ELR (cell line): ENCODE measurements around the gene MRTFB.
"Not testable (repeated sequence)": the region's sequence is repeated elsewhere in the genome, so short reads cannot be mapped to it uniquely, and the experiment has no call there.

ENCODE experiments used
- DNase-seq: peaks from one replicate; pipeline ENCODE4 v3.0.0-alpha.2; 2015; ENCODE audit warnings: low read depth

MRTFB gene

DNA sequence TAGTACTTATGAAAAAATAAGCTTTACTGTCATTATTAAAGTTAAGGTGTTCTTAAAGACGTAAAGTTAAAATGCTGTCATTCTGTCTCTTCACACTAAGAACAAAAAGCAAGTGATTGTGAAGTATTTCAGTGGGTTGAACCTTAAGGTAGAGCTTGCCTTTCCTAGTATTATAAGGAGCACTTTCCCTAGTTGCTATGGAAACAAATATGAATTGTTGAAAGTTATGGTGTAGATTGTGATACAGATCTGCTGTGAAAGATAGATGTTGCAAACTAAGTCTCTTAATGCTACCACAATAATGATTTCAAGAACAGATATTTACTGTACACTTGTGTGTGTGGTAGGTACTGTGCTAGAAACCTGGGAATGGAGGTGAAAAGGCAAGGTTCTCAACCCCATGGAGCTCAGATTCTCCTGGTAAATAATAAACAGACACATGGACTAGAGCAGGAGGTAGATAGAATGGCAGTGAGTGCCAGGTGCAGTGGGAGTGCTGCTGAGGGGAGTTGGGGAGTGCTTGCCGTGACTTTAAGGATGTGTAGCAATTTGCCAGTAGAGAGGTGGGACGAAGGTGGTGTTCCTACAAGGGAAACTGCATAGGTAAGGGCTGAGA is 34.7 kb downstream of the MRTFB start:
- no peak for DNase-seq

- no peak for DNase-seq
Measured at GRCh38 chr16:14106457-14106856, 35.3 kb downstream of the MRTFB start.

GRCh38 chr16:14106961-14107360 is 35.8 kb downstream of the MRTFB start:
- no peak for DNase-seq

DNA sequence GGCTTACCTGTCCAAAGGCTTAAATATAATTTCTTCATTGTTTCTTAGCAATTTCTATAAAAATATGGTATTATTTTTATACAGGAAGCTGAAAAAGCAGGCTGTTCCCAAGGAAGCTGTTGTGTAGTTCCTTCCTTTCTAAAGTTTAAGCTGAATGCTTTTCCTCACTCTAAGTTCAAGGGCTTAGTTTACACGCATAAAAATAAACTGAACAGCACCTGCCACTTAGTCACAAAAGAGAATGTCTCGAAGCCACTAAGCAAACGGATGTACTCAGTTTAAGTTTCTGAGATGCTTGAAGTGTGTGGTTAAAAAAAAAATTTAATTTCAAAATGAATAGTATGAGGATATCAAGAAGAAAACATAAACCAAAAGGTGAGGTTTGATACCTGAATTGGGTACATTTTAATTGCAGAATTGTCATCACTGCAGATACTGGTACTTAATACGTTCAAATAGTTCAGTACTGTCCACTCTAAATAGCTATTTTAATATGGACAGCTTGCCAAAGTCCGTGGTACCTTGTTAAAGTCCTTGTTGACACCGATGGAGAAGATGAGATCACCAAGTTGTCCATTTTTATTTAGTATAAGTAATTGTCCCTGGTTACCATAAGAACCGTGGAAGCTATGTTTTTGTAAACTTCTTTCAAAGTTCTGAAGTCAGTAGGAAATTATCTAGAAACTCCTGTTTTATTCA is 38.1 kb downstream of the MRTFB start:
- DNase-seq, result no peak

DNA sequence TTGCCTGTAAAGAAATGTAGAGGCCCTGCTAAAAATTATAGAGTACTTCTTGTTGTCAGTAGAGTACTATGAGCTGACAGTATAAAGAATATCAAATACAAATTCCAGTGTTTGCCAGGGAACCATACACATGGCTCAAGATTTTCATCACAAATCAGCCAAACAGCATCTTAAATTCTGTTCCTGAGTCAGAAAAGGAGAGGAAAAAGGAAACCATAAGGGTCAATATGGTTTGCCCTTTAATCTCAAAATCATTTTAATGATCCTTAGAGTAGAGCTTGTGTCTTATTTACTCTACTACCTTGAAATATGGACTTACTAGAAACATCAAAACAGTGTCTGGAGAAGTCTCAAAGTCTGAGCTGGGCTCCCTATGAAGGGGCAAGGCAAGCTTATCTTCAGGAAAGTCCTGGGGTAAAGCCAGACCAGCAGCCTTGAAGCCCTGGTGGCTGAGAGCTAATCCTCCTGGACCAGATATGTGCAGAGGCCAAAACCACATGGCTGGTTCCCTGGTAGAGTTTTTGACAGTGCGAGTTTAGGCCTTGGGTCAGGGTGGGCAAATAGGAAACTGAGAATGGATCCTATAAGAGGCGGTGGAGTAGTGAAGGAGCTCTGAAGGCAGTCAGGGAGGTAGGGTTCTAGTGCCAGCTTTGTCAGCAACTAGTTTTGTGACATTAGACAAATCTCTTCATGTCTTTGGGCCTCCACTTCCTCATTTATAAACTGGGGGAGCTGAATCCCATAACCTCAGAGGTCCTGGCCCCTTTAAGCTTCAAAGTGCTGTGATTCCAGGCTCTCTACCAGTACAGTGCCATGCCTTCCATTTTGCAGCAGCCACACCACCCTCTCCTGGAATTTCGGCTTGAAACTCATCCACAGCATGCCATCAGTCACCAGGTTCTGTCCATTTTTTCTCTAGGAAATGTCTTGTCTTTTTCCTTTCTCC is 38.9 kb downstream of the MRTFB start:
- no peak for DNase-seq

DNA sequence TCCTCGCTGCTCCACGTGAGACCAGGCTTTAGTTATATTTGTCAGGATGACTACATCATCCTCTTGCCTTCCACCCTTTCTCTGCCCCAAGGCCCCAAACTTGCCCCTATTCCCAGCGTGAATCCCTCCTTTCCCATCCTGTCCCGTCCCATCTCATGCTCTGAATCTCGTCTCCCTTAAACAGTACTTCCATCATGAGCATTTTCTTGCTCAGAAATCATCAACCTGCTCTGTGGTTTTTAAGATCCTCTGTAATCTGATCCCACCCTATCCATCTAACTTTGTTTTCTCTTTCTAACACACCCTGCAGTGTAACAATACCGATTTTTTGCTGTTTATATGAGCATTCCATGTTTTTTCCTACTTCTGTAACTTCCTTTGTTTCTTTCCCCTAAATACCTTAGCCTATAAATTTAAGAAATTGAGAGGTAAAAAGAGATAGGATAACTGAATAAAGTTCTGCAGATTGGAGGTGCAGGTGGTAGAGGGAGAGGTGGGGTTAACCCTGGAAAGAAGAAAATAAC is 39.7 kb downstream of the MRTFB start:
- DNase-seq, result no peak

- DNase-seq, result no peak
Measured at GRCh38 chr16:14111713-14112538, 40.8 kb downstream of the MRTFB start.

GRCh38 chr16:14112539-14112856 is 41.4 kb downstream of the MRTFB start:
- DNase-seq, result no peak

GRCh38 chr16:14113344-14113743 is 42.2 kb downstream of the MRTFB start:
- no peak for DNase-seq

GRCh38 chr16:14117051-14117450 is 45.9 kb downstream of the MRTFB start:
- no peak for DNase-seq

- no peak for DNase-seq
Measured at GRCh38 chr16:14119799-14120198, 48.7 kb downstream of the MRTFB start.

DNA sequence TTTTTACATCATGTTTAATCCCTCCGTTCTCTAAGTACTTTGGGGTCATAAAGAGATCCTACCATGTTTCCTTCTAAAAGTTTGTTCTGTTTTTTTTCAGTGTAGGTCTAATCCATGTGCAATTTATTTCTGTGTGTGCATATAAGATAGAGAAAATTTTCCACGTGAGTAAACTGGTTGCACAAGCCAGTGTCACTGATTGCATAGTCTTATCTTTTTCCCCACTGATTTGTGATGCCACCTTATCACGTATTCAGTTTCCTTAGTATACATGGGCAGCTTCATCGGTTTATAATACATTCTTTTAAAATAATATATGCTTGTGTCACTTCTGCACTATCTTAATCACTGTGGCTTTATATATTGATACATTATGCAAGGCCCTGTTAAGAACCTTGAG is 49.2 kb downstream of the MRTFB start:
- DNase-seq, result no peak

DNA sequence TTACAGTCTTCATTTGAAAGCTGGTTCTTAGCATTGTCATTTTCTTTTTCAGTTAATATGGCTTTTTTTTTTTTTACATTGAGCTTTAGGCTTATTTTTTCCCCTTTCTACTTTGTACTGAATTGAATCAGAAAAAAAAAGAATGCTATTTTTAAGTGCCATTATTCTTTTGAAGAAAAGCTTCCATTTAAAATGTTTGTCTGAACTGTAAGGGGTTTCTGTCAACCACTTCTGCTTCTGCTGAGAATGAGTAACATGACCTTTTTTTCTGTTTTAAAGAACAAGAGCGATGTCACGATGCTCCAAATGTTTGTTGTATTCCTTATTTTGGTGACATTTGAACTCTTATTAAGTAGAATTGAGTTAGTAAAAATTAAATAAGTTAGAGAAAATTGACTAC is 50.0 kb downstream of the MRTFB start:
- DNase-seq, result no peak

DNA sequence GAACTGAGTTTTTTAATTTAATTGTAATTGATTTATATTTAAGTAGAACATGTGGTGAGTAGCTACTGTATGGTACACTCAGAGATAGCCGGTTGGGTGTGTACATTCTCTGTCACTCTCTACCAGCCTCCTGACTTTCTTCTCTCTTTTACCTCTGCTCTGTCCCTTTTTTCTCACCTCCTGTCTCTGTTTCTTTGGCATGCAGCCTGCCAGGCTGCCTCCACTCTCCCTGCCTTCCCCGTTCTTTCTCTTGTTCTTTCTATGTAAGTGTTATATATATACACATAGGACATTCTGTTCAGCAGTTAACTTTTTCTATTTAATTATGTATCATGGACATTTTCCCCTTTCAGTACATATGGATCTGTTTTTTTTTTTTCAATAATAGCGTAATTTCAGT is 50.8 kb downstream of the MRTFB start:
- no peak for DNase-seq

DNA sequence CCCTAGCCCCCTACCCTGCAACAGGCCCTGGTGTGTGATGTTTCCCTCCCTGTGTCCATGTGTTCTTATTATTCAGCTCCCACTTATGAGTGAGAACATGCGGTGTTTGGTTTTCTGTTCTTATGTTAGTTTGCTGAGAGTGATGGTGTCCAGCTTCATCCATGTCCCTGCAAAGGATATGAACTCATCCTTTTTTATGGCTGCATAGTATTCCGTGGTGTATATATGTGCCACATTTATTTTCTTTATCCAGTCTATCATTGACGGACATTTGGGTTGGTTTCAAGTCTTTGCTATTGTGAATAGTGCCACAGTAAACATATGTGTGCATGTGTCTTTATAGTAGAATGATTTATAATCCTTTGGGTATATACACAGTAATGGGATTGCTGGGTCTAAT is 51.3 kb downstream of the MRTFB start:
- DNase-seq, result not testable (repeated sequence)

- no peak for DNase-seq
Measured at GRCh38 chr16:14125000-14125681, 54.0 kb downstream of the MRTFB start.

GRCh38 chr16:14125708-14126107 is 54.6 kb downstream of the MRTFB start:
- no peak for DNase-seq

- DNase-seq, result no peak
Measured at GRCh38 chr16:14128097-14128496, 57.0 kb downstream of the MRTFB start.

DNA sequence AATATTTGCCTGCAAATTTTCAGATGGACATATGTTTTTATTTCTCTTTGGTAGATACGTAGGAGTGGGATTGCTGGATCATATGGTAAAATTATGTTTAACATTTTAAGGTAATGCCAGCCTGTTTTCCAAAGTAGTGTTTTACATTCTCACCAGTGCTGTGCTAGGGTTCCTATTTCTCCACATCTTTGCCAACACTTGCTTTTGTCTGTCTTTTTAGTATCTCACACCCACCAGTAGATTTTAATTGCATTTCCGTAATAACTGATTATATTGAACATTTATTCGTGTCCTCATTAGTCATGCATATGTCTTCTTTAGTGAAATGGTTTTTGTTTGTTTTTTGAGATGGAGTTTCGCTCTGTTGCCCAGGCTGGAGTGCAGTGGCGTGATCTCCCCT is 58.4 kb downstream of the MRTFB start:
- no peak for DNase-seq

DNA sequence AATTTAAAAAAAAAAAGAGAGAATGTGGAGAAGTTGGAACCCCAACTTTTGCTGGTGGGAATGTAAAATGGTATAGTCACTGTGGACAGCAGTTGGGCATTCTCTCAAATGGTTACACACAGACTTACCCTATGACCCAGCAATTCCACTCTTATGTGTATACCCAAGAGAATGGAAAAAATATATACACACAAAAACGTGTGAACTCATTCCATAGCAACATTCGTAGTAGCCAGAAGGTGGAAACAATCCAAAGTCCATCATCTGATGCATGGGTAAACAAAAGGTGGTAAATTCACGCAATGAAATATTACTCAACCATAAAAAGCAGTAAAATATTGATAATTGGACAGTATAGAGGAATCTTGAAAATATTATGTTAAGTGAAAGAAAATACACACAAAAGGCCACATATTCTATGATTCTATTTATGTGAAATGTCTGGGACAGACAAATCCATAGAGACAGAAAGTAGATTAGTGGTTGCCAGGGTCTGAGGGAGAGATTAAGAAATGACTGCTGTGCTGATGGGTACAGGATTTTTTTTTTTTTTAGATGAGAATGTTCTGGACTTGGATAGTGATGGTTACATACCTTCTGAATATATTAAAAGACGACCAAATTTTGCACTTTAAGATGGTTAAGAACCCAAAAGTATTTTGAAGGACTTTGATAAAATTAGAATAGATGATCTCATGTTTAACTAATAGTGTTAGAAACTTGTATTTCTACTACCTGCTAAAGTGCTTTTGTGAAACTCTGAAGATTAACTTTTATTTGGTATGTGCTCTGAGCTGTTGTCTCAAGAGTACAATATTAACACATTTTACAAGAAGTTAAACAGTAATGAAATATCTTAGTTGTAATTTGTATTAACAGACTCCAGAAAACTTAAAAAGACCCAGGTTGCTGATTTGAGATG is 60.9 kb downstream of the MRTFB start:
- peak; percentile 5 for DNase-seq
